HG03520 (cell line): ENCODE results near the gene WNK1.
"Not testable (repeated sequence)": the region's sequence is repeated elsewhere in the genome, so short reads cannot be mapped to it uniquely, and the experiment has no call there.

Experiments
- ATAC-seq: cut with Tn5 transposase; IDR thresholded peaks from one replicate; pipeline ENCODE4 v1.9.1; 2021; ENCODE audit warnings: mild to moderate bottlenecking, moderate library complexity; ENCODE audit not compliant: unreplicated experiment

Gene WNK1

GRCh38 chr12:751999-752694 is at the start of gene WNK1:
TSS of gene WNK1 (plus strand) at chr12:752579. CDS start at chr12:753566, 987 bp downstream.
- peak; percentile 38 for ATAC-seq

- no peak for ATAC-seq
Measured at GRCh38 chr12:704516-705242, 47.7 kb upstream of the WNK1 start.

GRCh38 chr12:708084-708483 is 44.3 kb upstream of the WNK1 start:
- ATAC-seq = not testable (repeated sequence)

- ATAC-seq = no peak
Measured at GRCh38 chr12:709455-710020, 42.8 kb upstream of the WNK1 start.

- no peak for ATAC-seq
Measured at GRCh38 chr12:712172-712863, 40.1 kb upstream of the WNK1 start.

GRCh38 chr12:713281-713875 is 39.0 kb upstream of the WNK1 start:
- no peak for ATAC-seq

GRCh38 chr12:716506-716905 is 35.9 kb upstream of the WNK1 start:
- ATAC-seq = no peak

- ATAC-seq = no peak
Measured at GRCh38 chr12:718756-719102, 33.6 kb upstream of the WNK1 start.

- no peak for ATAC-seq
Measured at GRCh38 chr12:720231-720941, 32.0 kb upstream of the WNK1 start.

GRCh38 chr12:724194-724855 is 28.1 kb upstream of the WNK1 start:
- no peak for ATAC-seq

GRCh38 chr12:725076-725475 is 27.3 kb upstream of the WNK1 start:
- ATAC-seq = no peak

- ATAC-seq = no peak
Measured at GRCh38 chr12:726281-727140, 25.9 kb upstream of the WNK1 start.

- ATAC-seq = no peak
Measured at GRCh38 chr12:727321-727720, 25.1 kb upstream of the WNK1 start.

- ATAC-seq = no peak
Measured at GRCh38 chr12:728781-729180, 23.6 kb upstream of the WNK1 start.

- ATAC-seq = no peak
Measured at GRCh38 chr12:729221-729620, 23.2 kb upstream of the WNK1 start.

GRCh38 chr12:730550-730949 is 21.8 kb upstream of the WNK1 start:
- ATAC-seq = no peak

GRCh38 chr12:737122-737739 is 15.1 kb upstream of the WNK1 start:
- ATAC-seq = no peak

GRCh38 chr12:738712-739111 is 13.7 kb upstream of the WNK1 start:
- no peak for ATAC-seq

GRCh38 chr12:739349-739748 is 13.0 kb upstream of the WNK1 start:
- ATAC-seq = no peak
